DOHH2 (cell line): ENCODE measurements around the gene GRAMD2A.

Source experiments
- H3F3A ChIP-seq: fragments of 200-600 bp; sonication (generic), shearing (Covaris generic); 2 replicates; pipeline ENCODE4 v1.6.0; 2016; ENCODE audit warnings: antibody characterized with exemption, mild to moderate bottlenecking; ENCODE audit not compliant: control insufficient read depth, insufficient read depth
- H3K27ac ChIP-seq: fragments of 200-600 bp; sonication (generic); 2 replicates; pipeline ENCODE4 v1.5.1; 2014; ENCODE audit warnings: low read depth, mild to moderate bottlenecking, low read length, moderate library complexity
- H3K27me3 ChIP-seq: fragments of 200-600 bp; sonication (generic); 2 replicates; pipeline ENCODE4 v1.6.1; 2014; ENCODE audit warnings: mild to moderate bottlenecking, low read length, mixed read lengths; ENCODE audit not compliant: control insufficient read depth
- H3K36me3 ChIP-seq: fragments of 200-600 bp; sonication (generic); 2 replicates; pipeline ENCODE4 v1.6.1; 2014; ENCODE audit warnings: mild to moderate bottlenecking, low read length, moderate library complexity, mixed read lengths; ENCODE audit not compliant: control insufficient read depth
- H3K4me1 ChIP-seq: fragments of 200-600 bp; sonication (generic); 2 replicates; pipeline ENCODE4 v1.6.1; 2014; ENCODE audit warnings: mild to moderate bottlenecking, low read length, mixed read lengths; ENCODE audit not compliant: control insufficient read depth
- H3K4me2 ChIP-seq: fragments of 200-600 bp; sonication (generic); 2 replicates; pipeline ENCODE4 v1.6.0; 2014; ENCODE audit warnings: mild to moderate bottlenecking, low read length, moderate library complexity
- H3K4me3 ChIP-seq: fragments of 200-600 bp; sonication (generic); 2 replicates; pipeline ENCODE4 v1.5.1; 2014; ENCODE audit warnings: mild to moderate bottlenecking, low read length, mixed read lengths
- H3K79me2 ChIP-seq: fragments of 200-600 bp; sonication (generic); 2 replicates; pipeline ENCODE4 v1.6.1; 2014; ENCODE audit warnings: mild to moderate bottlenecking, low read length, mixed read lengths; ENCODE audit not compliant: control insufficient read depth
- H3K9me2 ChIP-seq: fragments of 200-600 bp; sonication (generic); replicated peaks from 2 replicates; pipeline ENCODE4 v1.6.1; 2014; ENCODE audit warnings: mild to moderate bottlenecking, low read length, mixed read lengths; ENCODE audit not compliant: control insufficient read depth
- H3K9me3 ChIP-seq: fragments of 200-600 bp; sonication (generic); 2 replicates; pipeline ENCODE4 v1.6.1; 2014; ENCODE audit warnings: antibody characterized with exemption, low read length, mixed read lengths; ENCODE audit not compliant: control insufficient read depth, insufficient read depth
- H4K20me1 ChIP-seq: fragments of 200-600 bp; sonication (generic); 2 replicates; pipeline ENCODE4 v1.6.0; 2014; ENCODE audit warnings: low read depth, mild to moderate bottlenecking, antibody characterized with exemption, low read length, moderate library complexity; ENCODE audit not compliant: control insufficient read depth, insufficient read depth
- CTCF ChIP-seq: fragments of 200-600 bp; sonication (generic); IDR thresholded peaks from one replicate; pipeline ENCODE4 v1.5.1; 2014; ENCODE audit warnings: antibody characterized with exemption, mild to moderate bottlenecking, low read depth, low read length; ENCODE audit not compliant: poor library complexity, severe bottlenecking
- EZH2phosphoT487 ChIP-seq: fragments of 200-600 bp; sonication (generic); IDR thresholded peaks from 2 replicates; pipeline ENCODE4 v1.6.1; 2017; ENCODE audit warnings: borderline replicate concordance, mild to moderate bottlenecking, antibody characterized with exemption, low read length, moderate library complexity, mixed read lengths

The GRAMD2A gene

DNA sequence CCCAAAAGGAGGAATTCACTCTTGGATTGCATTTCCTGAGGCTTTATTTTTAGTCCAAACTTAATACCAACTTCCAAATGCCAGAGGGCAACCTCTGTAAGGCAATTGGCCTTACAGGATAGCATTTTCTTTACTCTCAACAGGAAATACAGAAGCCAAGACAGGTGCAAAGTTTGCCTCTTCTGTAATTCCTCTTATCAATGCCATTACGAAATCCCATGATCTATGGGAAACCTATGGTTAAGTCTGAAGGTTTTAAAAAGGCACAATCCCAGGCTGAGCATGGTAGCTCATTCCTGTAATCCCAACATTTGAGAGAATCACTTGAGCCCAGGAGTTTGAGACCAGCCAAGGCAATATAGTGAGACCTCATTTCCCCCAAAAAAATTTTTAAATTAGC is 18.5 kb upstream of the GRAMD2A start:
- Histone ChIP-seq H4K20me1 (peaks cover 61% of the 10 kb centered on the region), H3K79me2 (peaks cover 89% of the 10 kb centered on the region), H3K9me2 (no peaks in the 10 kb centered on the region), H3K4me2 (no peak overlapping the region), H3K4me3 (no peak overlapping the region), H3F3A (peaks cover 27% of the 10 kb centered on the region), H3K4me1 (no peaks in the 10 kb centered on the region), H3K9me3 (no peaks in the 10 kb centered on the region), H3K27ac (no peak overlapping the region), H3K27me3 (no peaks in the 10 kb centered on the region), H3K36me3 (peaks cover 97% of the 10 kb centered on the region)
- TF ChIP-seq CTCF (no peak), EZH2phosphoT487 (no peak)

- H3K4me2 ChIP-seq = no peak overlapping the region
- H3K79me2 ChIP-seq = peaks cover 36% of the 10 kb centered on the region
- no peak overlapping the region for H3K27ac ChIP-seq
- no peaks in the 10 kb centered on the region for H3K9me3 ChIP-seq
- peaks cover 61% of the 10 kb centered on the region for H4K20me1 ChIP-seq
- TF ChIP-seq CTCF = no peak
- no peak for TF ChIP-seq EZH2phosphoT487
- H3F3A ChIP-seq = peaks cover 58% of the 10 kb centered on the region
- no peaks in the 10 kb centered on the region for H3K4me1 ChIP-seq
- H3K4me3 ChIP-seq = no peak overlapping the region
- H3K36me3 ChIP-seq = peaks cover 98% of the 10 kb centered on the region
- no peaks in the 10 kb centered on the region for H3K27me3 ChIP-seq
- H3K9me2 ChIP-seq = no peaks in the 10 kb centered on the region
These were observed 10.0 kb upstream of the GRAMD2A start for GRCh38 chr15:72207558-72208085.

DNA sequence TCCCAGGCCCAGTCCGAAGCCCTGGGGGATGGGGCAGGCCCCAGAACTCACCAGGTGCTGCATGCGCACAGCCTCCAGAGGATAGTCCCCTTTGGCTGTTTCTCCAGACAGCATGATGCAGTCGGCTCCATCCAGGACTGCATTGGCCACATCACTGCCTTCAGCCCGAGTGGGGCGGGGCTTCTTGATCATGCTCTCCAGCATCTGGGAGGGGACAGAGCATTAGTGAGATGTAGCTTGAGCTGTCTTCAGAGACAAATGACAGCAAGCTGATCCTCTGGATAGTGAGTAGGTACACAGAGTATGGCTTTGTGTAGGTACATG is 9.1 kb upstream of the GRAMD2A start:
- Histone ChIP-seq H3K79me2 (peaks cover 29% of the 10 kb centered on the region), H3K4me1 (0 out of 2 replicates have a peak, but pooled peaks cover under 1% of the 10 kb centered on the region), H3K27ac (no peak overlapping the region)

More for the DNA sequence above, 9.1 kb upstream of the GRAMD2A start:
- peaks cover 64% of the 10 kb centered on the region for H4K20me1 ChIP-seq
- peaks cover 98% of the 10 kb centered on the region for H3K36me3 ChIP-seq
- no peak overlapping the region for H3K4me2 ChIP-seq
- no peak overlapping the region for H3K4me3 ChIP-seq
- no peaks in the 10 kb centered on the region for H3K9me3 ChIP-seq
- no peaks in the 10 kb centered on the region for H3K27me3 ChIP-seq
- TF ChIP-seq EZH2phosphoT487 (no peak), CTCF (no peak)
- peaks cover 63% of the 10 kb centered on the region for H3F3A ChIP-seq
- no peaks in the 10 kb centered on the region for H3K9me2 ChIP-seq
